OCI-LY7 (cell line): ENCODE measurements around the gene KRIT1. TPM values are rescaled to one million over a fixed set of nuclear protein-coding genes. Genes with fewer than 3 reads are reported as not detected.
A peak's percentile ranks its signal among the peaks of the same experiment; 100 is the strongest.

Experiments
- BruUV-seq: library from RNA; stranded (reverse); fragments of 400-500 nt; replicated peaks from 2 replicates; lab custom pipeline; 2021; lab: Mats Ljungman, UMichigan
- CTCF ChIA-PET: fragments of 300-600 bp; sonication (Branson Sonifier 250); formaldehyde crosslinking; loops from one replicate; lab custom pipeline; 2022; ENCODE audit warnings: antibody characterized with exemption; ENCODE audit not compliant: unreplicated experiment; lab: Charles Lee
- POLR2A ChIA-PET: fragments of 300-600 bp; sonication (Branson Sonifier 250); formaldehyde crosslinking; loops from one replicate; lab custom pipeline; 2022; ENCODE audit warnings: antibody characterized with exemption; lab: Charles Lee
- DNase-seq: peaks from one replicate; pipeline ENCODE4 v3.0.0-alpha.2; 2015; ENCODE audit warnings: low spot score
- H2AFZ ChIP-seq: fragments of 200-600 bp; sonication (generic), shearing (Covaris generic); 2 replicates; pipeline ENCODE4 v1.6.1; 2014; ENCODE audit warnings: mild to moderate bottlenecking, antibody characterized with exemption, low read length, moderate library complexity
- H3K27ac ChIP-seq: fragments of 200-600 bp; sonication (generic); 2 replicates; pipeline ENCODE4 v1.5.1; 2014; ENCODE audit warnings: mixed run types, low read depth, mild to moderate bottlenecking, moderate library complexity, low read length, inconsistent platforms; ENCODE audit not compliant: poor library complexity, severe bottlenecking
- H3K36me3 ChIP-seq: fragments of 200-600 bp; sonication (generic); 2 replicates; pipeline ENCODE4 v1.6.1; 2014; ENCODE audit warnings: mild to moderate bottlenecking, antibody characterized with exemption, low read length, moderate library complexity, mixed read lengths; ENCODE audit not compliant: insufficient read depth
- H3K4me1 ChIP-seq: fragments of 200-600 bp; sonication (generic); 2 replicates; pipeline ENCODE4 v1.5.1; 2014; ENCODE audit warnings: mild to moderate bottlenecking, low read length; ENCODE audit not compliant: insufficient read depth, poor library complexity, severe bottlenecking
- H3K4me2 ChIP-seq: fragments of 200-600 bp; sonication (generic); 2 replicates; pipeline ENCODE4 v1.6.1; 2014; ENCODE audit warnings: mild to moderate bottlenecking, low read length
- H3K4me3 ChIP-seq: fragments of 200-600 bp; sonication (generic); 2 replicates; pipeline ENCODE4 v1.5.1; 2014; ENCODE audit warnings: mild to moderate bottlenecking, low read depth, low read length; ENCODE audit not compliant: poor library complexity, severe bottlenecking
- H3K79me2 ChIP-seq: fragments of 200-600 bp; sonication (generic); 2 replicates; pipeline ENCODE4 v1.6.1; 2016; ENCODE audit warnings: low read depth, mild to moderate bottlenecking, low read length, moderate library complexity, mixed read lengths; ENCODE audit not compliant: insufficient read depth
- H3K9me2 ChIP-seq: fragments of 200-600 bp; sonication (generic); 2 replicates; pipeline ENCODE4 v1.6.1; 2016; ENCODE audit warnings: mild to moderate bottlenecking, low read length, mixed read lengths; ENCODE audit not compliant: insufficient read depth
- H3K9me3 ChIP-seq: fragments of 200-600 bp; sonication (generic); 2 replicates; pipeline ENCODE4 v1.6.1; 2014; ENCODE audit warnings: mild to moderate bottlenecking, mixed run types, low read length, mixed read lengths
- H4K20me1 ChIP-seq: fragments of 200-600 bp; sonication (generic); 2 replicates; pipeline ENCODE4 v1.6.1; 2014; ENCODE audit warnings: mild to moderate bottlenecking, antibody characterized with exemption, low read length, moderate library complexity, mixed read lengths; ENCODE audit not compliant: insufficient read depth
- EZH2phosphoT487 ChIP-seq: fragments of 200-600 bp; sonication (generic); IDR thresholded peaks from 2 replicates; pipeline ENCODE4 v1.6.1; 2018; ENCODE audit warnings: low read depth, borderline replicate concordance, mild to moderate bottlenecking, mixed run types, antibody characterized with exemption, low read length, moderate library complexity, mixed read lengths
- intact Hi-C: fragments of 100-400 bp; cut with micrococcal nuclease; formaldehyde crosslinking; loops from one replicate; pipeline ENCODE4 v1.10.0; 2022; ENCODE audit not compliant: unreplicated experiment
- total RNA-seq, 2 experiments: library from RNA; depleted of rRNA in 1 of 2; stranded (reverse); fragments of >200 nt in 1 of 2; shearing (Covaris generic) in 1 of 2; gene quantifications; 2 replicates each; pipeline ENCODE4 v1.2.3, GENCODE V29; 2014 to 2022
- TF ChIP-seq, protein P1 (sequence below): fragments of 200-600 bp; sonication (generic); conservative IDR thresholded peaks from 2 replicates; pipeline ENCODE4 v1.5.1; 2014; ENCODE audit warnings: mild to moderate bottlenecking, antibody characterized with exemption, low read length, moderate library complexity, mixed read lengths

The KRIT1 gene
- total RNA-seq, 2 experiments from 2014 or later: 44.8 to 50.0 TPM

DNA sequence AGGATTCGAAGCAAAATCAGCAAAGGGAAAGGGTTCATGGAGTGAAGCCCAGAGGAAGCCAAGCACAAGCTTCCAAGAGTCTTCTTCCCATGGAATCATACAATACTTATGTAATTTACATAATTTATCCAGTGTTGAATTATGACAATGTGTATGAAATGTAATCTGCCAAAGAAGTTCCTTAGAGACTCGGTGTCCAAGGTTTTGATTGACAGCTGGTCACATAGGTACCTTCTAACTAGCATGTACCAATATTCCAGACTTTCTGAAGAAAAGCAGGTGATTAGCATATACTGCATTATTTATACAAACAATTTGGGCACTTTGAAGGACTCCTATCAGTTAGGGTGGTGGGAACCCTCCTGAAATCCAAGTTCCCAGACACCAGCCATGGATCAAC lies 35.3 kb upstream of the KRIT1 start:
- intact Hi-C loops: no loop called here
- Histone ChIP-seq H3K27ac (no peak overlapping the region), H3K79me2 (peaks cover 53% of the 10 kb centered on the region; the same call in 1 of the 2 replicates), H4K20me1 (no peaks in the 10 kb centered on the region), H3K36me3 (peaks cover 53% of the 10 kb centered on the region), H3K9me2 (no peaks in the 10 kb centered on the region), H3K4me2 (no peak overlapping the region), H3K4me3 (no peak overlapping the region), H3K9me3 (peaks cover 27% of the 10 kb centered on the region), H2AFZ (no peak overlapping the region), H3K4me1 (peaks cover 13% of the 10 kb centered on the region)
- TF ChIP-seq, protein P1, sequence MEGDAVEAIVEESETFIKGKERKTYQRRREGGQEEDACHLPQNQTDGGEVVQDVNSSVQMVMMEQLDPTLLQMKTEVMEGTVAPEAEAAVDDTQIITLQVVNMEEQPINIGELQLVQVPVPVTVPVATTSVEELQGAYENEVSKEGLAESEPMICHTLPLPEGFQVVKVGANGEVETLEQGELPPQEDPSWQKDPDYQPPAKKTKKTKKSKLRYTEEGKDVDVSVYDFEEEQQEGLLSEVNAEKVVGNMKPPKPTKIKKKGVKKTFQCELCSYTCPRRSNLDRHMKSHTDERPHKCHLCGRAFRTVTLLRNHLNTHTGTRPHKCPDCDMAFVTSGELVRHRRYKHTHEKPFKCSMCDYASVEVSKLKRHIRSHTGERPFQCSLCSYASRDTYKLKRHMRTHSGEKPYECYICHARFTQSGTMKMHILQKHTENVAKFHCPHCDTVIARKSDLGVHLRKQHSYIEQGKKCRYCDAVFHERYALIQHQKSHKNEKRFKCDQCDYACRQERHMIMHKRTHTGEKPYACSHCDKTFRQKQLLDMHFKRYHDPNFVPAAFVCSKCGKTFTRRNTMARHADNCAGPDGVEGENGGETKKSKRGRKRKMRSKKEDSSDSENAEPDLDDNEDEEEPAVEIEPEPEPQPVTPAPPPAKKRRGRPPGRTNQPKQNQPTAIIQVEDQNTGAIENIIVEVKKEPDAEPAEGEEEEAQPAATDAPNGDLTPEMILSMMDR: no peak
- TF ChIP-seq EZH2phosphoT487: no peak
- DNase-seq: no peak
- POLR2A ChIA-PET: interaction anchor here (0.5 to 0.6 kb wide), 2 partner anchors 60 to 359 kb away, joined by 3 to 4 read pairs; no protein-coding TSS in a partner anchor
- CTCF ChIA-PET: no interaction called here
- no TSS peak for BruUV-seq

DNA sequence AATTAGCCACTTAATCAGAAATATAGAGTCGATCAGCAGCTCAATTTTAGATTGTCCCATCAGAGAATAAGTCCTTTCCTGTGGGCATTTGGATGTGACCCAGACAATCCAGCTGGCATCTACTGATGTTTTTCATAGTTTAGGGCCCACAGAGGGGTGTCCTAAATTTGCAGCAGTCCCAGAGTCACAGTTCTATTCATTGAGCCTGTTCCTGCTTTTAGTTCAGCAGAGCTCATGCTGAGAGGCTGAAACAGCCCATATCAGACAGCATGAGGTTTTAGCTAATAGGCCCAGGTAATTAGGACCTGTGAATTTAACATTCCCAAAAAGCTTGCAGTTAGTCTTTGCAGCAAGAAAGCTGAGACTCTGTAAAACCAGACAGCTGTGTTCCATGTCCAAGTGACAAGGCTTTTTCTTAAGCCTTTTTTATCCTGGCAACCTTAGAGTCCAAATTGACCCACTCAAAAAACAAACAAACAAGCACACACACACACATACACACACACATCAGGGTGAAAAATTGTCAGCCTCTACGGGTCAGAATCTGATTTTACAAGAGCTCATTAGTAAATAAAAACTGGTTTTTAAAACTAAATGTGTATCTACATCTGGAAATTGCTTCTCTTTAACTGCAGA lies 33.8 kb upstream of the KRIT1 start:
- no peak for DNase-seq
- no peak for TF ChIP-seq EZH2phosphoT487
- TF ChIP-seq, protein P1: no peak
- POLR2A ChIA-PET: interaction anchor here (0.7 to 1.4 kb wide), 5 partner anchors 10 to 48 kb away, joined by 3 to 4 read pairs (median 4); no protein-coding TSS in a partner anchor
- Histone ChIP-seq H3K4me3 (no peak overlapping the region), H2AFZ (no peak overlapping the region), H3K4me1 (peaks cover 26% of the 10 kb centered on the region), H3K9me3 (peaks cover 27% of the 10 kb centered on the region), H3K36me3 (peaks cover 53% of the 10 kb centered on the region), H3K4me2 (no peak overlapping the region), H3K79me2 (peaks cover 55% of the 10 kb centered on the region; the same call in 1 of the 2 replicates), H4K20me1 (no peaks in the 10 kb centered on the region), H3K9me2 (no peaks in the 10 kb centered on the region), H3K27ac (no peak overlapping the region)
- BruUV-seq: no TSS peak
- CTCF ChIA-PET: no interaction called here
- intact Hi-C loops: no loop called here

DNA sequence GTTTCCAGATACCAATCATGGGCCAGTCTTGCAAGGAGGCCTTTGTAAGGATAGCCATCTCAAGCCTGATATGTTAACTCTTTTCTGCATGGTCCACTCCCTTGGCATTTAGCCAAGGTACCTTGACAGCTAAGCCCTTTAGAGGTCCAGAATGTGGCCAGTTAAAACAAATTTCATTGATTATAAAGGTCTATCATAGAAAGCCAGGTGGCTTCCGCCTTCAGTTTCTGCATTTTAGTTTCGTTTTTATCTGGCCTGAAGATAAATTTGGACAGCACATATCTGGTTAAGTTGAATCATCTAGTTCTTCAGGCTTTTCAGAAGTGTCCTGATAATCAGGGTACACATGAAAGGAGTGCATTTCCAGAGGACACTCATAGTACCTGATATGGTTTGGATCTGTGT lies 30.7 kb upstream of the KRIT1 start:
- BruUV-seq: no TSS peak
- H3K27ac ChIP-seq: peak overlapping the region; percentile 63

More for the DNA sequence above, 30.7 kb upstream of the KRIT1 start:
- POLR2A ChIA-PET: interaction anchor here (1.5 kb wide), 1 partner anchor 31 kb away, joined by 3 read pairs; the partner anchor contains the start of genes ANKIB1 and KRIT1
- peak overlapping the region; percentile 77 for H3K4me2 ChIP-seq
- TF ChIP-seq, protein P1: no peak
- TF ChIP-seq EZH2phosphoT487: no peak
- H3K79me2 ChIP-seq: peaks cover 62% of the 10 kb centered on the region; the same call in 1 of the 2 replicates
- H3K9me3 ChIP-seq: peaks cover 38% of the 10 kb centered on the region
- peaks cover 45% of the 10 kb centered on the region for H3K36me3 ChIP-seq
- DNase-seq: peak; percentile 69
- peak overlapping the region; percentile 53 for H3K4me3 ChIP-seq
- intact Hi-C loops: no loop called here
- CTCF ChIA-PET: no interaction called here
- H2AFZ ChIP-seq: peak overlapping the region; percentile 10; the same call in 1 of the 2 replicates
- peaks cover 26% of the 10 kb centered on the region for H3K4me1 ChIP-seq
- no peaks in the 10 kb centered on the region for H4K20me1 ChIP-seq
- H3K9me2 ChIP-seq: no peaks in the 10 kb centered on the region
